ENCODE measurements around the gene NMUR1. TPM values are rescaled to one million over a fixed set of nuclear protein-coding genes. Genes with fewer than 3 reads are reported as not detected.
"Not testable (repeated sequence)": the region's sequence is repeated elsewhere in the genome, so short reads cannot be mapped to it uniquely, and the experiment has no call there.

The NMUR1 gene
- total RNA-seq, 1 donor from 2014 or later, result not detected

DNA sequence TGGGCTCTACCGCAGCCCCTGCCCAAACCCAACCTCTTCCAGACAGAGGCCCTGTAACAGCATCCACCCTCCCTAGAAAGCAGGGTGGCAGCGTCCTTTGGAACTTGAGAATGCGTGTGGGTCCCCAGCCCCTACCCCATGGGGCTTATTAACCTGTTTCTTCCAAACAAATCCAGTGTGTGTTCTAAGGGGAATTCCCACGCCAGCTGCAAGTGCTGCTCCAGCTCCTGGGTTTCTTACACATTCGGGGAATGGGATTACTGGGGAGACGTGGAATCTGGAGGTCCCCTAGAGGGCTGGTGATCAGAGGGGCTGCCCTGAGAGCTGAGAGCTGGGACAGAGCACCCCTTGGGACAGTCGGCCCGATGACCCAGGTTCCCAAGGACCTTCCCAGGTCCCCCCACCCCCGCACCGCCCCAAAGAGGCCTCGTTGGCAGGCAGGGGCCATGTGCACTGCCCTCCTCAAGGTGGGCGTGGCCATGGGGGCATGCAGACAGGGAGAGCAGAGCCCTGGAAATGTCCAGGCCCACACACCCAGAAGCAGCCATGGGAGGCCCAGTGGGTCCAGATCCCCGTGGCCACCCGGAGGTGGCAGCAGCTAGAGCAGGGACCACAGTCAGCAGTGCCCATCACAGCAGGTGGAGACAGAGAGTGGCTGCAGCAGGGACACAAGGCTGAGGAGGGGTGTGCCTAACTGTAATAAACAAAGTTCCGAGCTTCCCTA lies 43.6 kb upstream of the NMUR1 start:
- Mint-ChIP-seq H3K27me3 (ENCODE audit: unreplicated experiment) (peaks cover 9% of the 10 kb centered on the region), H3K27ac (ENCODE audit: unreplicated experiment) (no peak overlapping the region), H3K36me3 (ENCODE audit: low read depth, unreplicated experiment) (peaks cover 3% of the 10 kb centered on the region), H3K4me1 (ENCODE audit: unreplicated experiment) (peaks cover under 1% of the 10 kb centered on the region), H3K4me3 (ENCODE audit: unreplicated experiment) (no peak overlapping the region), H3K9me3 (ENCODE audit: unreplicated experiment) (no peaks in the 10 kb centered on the region)
- TF ChIP-seq, protein P1, sequence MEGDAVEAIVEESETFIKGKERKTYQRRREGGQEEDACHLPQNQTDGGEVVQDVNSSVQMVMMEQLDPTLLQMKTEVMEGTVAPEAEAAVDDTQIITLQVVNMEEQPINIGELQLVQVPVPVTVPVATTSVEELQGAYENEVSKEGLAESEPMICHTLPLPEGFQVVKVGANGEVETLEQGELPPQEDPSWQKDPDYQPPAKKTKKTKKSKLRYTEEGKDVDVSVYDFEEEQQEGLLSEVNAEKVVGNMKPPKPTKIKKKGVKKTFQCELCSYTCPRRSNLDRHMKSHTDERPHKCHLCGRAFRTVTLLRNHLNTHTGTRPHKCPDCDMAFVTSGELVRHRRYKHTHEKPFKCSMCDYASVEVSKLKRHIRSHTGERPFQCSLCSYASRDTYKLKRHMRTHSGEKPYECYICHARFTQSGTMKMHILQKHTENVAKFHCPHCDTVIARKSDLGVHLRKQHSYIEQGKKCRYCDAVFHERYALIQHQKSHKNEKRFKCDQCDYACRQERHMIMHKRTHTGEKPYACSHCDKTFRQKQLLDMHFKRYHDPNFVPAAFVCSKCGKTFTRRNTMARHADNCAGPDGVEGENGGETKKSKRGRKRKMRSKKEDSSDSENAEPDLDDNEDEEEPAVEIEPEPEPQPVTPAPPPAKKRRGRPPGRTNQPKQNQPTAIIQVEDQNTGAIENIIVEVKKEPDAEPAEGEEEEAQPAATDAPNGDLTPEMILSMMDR (IDR thresholded peaks at IDR 0.05; ENCODE audit: unreplicated experiment), result no peak
- DNase-seq (ENCODE audit: low spot score), result no peak

DNA sequence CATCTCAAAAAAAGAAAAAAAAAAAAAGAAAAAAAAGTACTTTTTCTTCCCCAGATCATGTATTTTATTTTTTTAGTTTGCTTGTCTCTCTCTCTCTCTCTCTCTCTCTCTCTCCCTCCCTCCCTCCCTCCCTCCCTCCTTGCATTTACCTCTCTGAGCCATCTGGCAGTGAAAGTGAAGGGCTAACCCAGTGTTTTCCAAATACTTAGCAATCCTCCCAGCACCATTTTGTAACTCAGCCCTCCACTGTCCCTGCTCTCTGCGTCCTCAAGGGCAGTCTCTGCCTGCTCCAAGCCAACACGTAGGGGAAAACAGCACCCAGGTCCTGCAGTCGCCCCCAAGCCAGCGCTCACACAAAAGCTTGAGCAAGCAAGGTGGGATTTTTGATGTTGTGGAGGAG lies 42.9 kb upstream of the NMUR1 start:
- no peak for DNase-seq (ENCODE audit: low spot score)
- Mint-ChIP-seq H3K36me3 (ENCODE audit: low read depth, unreplicated experiment) (no peaks in the 10 kb centered on the region), H3K27me3 (ENCODE audit: unreplicated experiment) (peaks cover 9% of the 10 kb centered on the region), H3K27ac (ENCODE audit: unreplicated experiment) (no peak overlapping the region), H3K4me3 (ENCODE audit: unreplicated experiment) (no peak overlapping the region), H3K4me1 (ENCODE audit: unreplicated experiment) (peaks cover 6% of the 10 kb centered on the region), H3K9me3 (ENCODE audit: unreplicated experiment) (no peaks in the 10 kb centered on the region)
- TF ChIP-seq, protein P1 (IDR thresholded peaks at IDR 0.05; ENCODE audit: unreplicated experiment), result no peak

DNA sequence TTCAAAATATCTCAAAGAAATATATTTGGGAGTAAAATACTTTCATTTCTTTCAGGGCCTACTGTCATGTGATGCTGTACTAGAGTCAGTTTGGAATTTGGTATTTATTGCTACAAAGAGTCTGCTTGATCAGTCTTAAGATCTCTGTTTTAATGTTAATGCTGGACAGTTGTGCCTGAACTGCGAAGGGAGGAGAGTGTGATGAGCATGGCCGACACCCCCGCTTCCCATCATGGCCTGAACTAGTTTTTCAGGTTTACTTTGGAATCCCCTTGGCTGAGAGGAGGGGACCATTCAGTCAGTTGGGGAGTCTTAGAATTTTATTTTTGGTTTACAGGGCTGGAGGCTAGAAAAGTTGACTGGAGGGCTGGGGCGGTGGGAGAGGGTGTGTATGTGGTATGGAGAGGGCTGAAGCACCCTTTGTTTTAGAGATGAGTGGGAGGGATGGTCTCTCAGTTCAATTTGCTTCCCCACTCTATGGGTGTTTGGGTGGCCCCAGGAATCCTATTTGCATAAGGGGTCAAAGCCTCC lies 41.5 kb upstream of the NMUR1 start:
- Mint-ChIP-seq H3K4me1 (ENCODE audit: unreplicated experiment) (peaks cover 6% of the 10 kb centered on the region), H3K27ac (ENCODE audit: unreplicated experiment) (no peak overlapping the region)
- DNase-seq (ENCODE audit: low spot score), result no peak

DNA sequence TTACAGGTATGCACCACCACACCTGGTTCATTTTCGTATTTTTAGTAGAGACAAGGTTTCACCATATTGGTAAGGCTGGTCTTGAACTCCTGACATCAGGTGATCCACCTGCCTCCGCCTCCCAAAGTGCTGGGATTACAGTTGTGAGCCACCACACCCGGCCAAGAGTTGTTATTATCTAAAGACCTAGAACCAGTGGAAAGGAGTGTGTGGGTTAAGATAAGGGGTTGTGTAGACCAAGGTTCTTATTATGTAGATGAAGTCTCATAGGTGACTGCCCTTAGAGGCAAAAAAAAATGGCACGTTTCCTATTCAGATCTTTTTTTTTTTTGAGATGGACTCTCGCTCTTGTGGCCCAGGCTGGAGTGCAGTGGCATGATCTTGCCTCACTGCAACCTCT lies 40.7 kb upstream of the NMUR1 start:
- not testable (repeated sequence) for H3K4me3 Mint-ChIP-seq (ENCODE audit: unreplicated experiment); H3K4me1 Mint-ChIP-seq (ENCODE audit: unreplicated experiment); H3K27me3 Mint-ChIP-seq (ENCODE audit: unreplicated experiment); H3K9me3 Mint-ChIP-seq (ENCODE audit: unreplicated experiment); H3K27ac Mint-ChIP-seq (ENCODE audit: unreplicated experiment); H3K36me3 Mint-ChIP-seq (ENCODE audit: low read depth, unreplicated experiment); DNase-seq (ENCODE audit: low spot score)

More for the DNA sequence above, 41.5 kb upstream of the NMUR1 start:
- TF ChIP-seq, protein P1 (IDR thresholded peaks at IDR 0.05; ENCODE audit: unreplicated experiment), result no peak
- no peaks in the 10 kb centered on the region for H3K36me3 Mint-ChIP-seq (ENCODE audit: low read depth, unreplicated experiment)
- no peak overlapping the region for H3K4me3 Mint-ChIP-seq (ENCODE audit: unreplicated experiment)
- no peaks in the 10 kb centered on the region for H3K9me3 Mint-ChIP-seq (ENCODE audit: unreplicated experiment)
- peaks cover 9% of the 10 kb centered on the region for H3K27me3 Mint-ChIP-seq (ENCODE audit: unreplicated experiment)

DNA sequence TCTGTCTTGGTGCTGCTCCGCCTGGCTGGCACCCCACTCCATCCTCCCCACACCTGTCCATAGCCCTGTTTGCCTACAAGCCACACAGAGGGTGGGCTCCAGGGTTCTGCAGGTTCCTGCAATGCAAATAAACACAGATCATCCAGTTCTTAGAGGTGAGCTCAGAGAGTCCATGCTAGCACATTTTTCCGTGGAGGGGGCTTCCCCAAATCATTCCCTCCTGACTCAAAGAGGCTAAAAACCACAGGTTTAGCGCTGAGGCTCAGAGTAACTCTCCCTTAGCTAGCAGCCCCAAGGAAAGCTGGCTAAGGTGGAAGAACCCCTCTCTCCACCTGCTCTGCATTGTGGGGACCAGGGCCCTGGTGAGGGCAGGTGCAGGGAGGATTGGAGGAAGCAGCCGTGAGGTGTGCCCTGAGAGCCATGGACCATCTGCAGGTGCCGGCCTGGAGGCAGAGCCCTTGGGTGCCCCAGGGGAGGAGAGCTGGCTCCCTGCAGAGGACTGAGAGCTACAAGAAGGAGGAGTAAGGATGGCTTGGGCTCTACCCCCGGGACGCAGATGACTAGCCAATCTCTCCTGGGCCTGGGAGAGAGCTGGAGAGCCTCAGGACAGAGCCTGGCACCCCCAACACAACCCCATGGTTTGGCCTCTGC lies 38.7 kb upstream of the NMUR1 start:
- H3K27ac Mint-ChIP-seq (ENCODE audit: unreplicated experiment), result no peak overlapping the region
- no peak overlapping the region for H3K4me3 Mint-ChIP-seq (ENCODE audit: unreplicated experiment)
- H3K4me1 Mint-ChIP-seq (ENCODE audit: unreplicated experiment), result peaks cover 6% of the 10 kb centered on the region
- no peaks in the 10 kb centered on the region for H3K9me3 Mint-ChIP-seq (ENCODE audit: unreplicated experiment)
- H3K27me3 Mint-ChIP-seq (ENCODE audit: unreplicated experiment), result peaks cover 3% of the 10 kb centered on the region
- no peak for DNase-seq (ENCODE audit: low spot score)
- no peaks in the 10 kb centered on the region for H3K36me3 Mint-ChIP-seq (ENCODE audit: low read depth, unreplicated experiment)
- TF ChIP-seq, protein P1 (IDR thresholded peaks at IDR 0.05; ENCODE audit: unreplicated experiment), result no peak

Measured in endothelial cell (in vitro differentiated cells).